ENCODE results near the gene LRMDA. TPM values are rescaled to one million over a fixed set of nuclear protein-coding genes. Genes with fewer than 3 reads are reported as not detected.
A peak's percentile ranks its signal among the peaks of the same experiment; 100 is the strongest.

The LRMDA gene
- total RNA-seq, 2 donors from 2014 or later = 12.2 to 25.4 TPM

DNA sequence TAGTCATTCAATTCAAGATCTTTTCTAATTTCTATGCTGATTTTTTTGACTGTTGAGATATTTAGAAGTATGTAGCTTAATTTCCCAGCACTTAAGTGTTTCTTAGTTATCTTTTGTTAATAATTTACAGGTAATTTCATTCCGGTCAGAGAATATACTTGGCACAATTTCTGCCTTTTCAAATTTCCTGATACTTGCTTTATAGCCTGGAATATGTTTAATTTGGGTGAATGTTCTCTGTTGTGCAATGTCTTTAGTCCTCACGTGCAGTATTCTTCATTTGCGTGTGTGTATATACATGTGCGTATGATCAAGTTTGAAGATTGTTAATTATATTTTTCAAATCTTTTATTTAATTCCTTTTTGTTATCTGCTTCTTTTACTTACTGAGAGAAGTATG, 989.3 kb downstream of the LRMDA start:
- TF ChIP-seq, protein P1, sequence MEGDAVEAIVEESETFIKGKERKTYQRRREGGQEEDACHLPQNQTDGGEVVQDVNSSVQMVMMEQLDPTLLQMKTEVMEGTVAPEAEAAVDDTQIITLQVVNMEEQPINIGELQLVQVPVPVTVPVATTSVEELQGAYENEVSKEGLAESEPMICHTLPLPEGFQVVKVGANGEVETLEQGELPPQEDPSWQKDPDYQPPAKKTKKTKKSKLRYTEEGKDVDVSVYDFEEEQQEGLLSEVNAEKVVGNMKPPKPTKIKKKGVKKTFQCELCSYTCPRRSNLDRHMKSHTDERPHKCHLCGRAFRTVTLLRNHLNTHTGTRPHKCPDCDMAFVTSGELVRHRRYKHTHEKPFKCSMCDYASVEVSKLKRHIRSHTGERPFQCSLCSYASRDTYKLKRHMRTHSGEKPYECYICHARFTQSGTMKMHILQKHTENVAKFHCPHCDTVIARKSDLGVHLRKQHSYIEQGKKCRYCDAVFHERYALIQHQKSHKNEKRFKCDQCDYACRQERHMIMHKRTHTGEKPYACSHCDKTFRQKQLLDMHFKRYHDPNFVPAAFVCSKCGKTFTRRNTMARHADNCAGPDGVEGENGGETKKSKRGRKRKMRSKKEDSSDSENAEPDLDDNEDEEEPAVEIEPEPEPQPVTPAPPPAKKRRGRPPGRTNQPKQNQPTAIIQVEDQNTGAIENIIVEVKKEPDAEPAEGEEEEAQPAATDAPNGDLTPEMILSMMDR (IDR thresholded peaks at IDR 0.05) = no peak
- TF ChIP-seq POLR2A (IDR thresholded peaks at IDR 0.05) = no peak
- intact Hi-C loops (cut with DNase I) = no loop called here
- Histone ChIP-seq H3K9me3 (no peaks in the 10 kb centered on the region), H3K27me3 (no peaks in the 10 kb centered on the region), H3K4me3 (no peak overlapping the region), H3K4me1 (peaks cover 20% of the 10 kb centered on the region), H3K36me3 (replicated peaks in 1 of 2; ENCODE audit: insufficient read depth in 1 of 2, low read depth in 2 of 2) (no peaks in the 10 kb centered on the region), H3K27ac (peak overlapping the region in 2 of 4 donors; percentile 15 to 59)
- DNase-seq = no peak
- ATAC-seq = peak; percentile 84
- WGBS, 2 donors = 10 to 24% methylated on average over 4 of the region's 4 CpGs

DNA sequence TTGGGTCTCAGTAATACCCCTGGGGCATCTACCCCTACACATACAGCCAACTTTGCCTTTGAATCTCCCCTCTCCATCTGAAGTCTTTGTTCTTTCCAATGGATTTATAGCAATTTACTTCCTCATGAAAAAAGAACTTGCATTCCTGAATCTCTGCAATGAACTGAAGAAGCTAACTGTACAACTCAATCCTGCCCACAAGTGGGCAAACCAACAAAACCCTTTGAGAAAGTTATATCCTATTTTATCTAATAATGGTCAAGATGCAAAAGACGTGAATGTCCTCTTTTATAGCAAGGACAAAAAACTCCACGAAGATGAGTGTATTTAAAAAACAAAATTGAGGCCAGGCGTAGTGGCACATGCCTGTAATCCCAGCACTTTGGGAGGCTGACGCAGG, 991.3 kb downstream of the LRMDA start:
- H3K27me3 ChIP-seq = no peaks in the 10 kb centered on the region
- intact Hi-C loops (cut with DNase I) = no loop called here
- no peak overlapping the region for H3K27ac ChIP-seq
- no peak for TF ChIP-seq POLR2A (IDR thresholded peaks at IDR 0.05)
- TF ChIP-seq, protein P1 (IDR thresholded peaks at IDR 0.05) = no peak
- no peaks in the 10 kb centered on the region for H3K36me3 ChIP-seq (replicated peaks in 1 of 2; ENCODE audit: insufficient read depth in 1 of 2, low read depth in 2 of 2)
- ATAC-seq = no peak
- H3K4me1 ChIP-seq = peaks cover 20% of the 10 kb centered on the region
- H3K9me3 ChIP-seq = no peaks in the 10 kb centered on the region
- H3K4me3 ChIP-seq = no peak overlapping the region
- DNase-seq = no peak
- 88 to 93% methylated on average over 4 of the region's 4 CpGs for WGBS, 2 donors

DNA sequence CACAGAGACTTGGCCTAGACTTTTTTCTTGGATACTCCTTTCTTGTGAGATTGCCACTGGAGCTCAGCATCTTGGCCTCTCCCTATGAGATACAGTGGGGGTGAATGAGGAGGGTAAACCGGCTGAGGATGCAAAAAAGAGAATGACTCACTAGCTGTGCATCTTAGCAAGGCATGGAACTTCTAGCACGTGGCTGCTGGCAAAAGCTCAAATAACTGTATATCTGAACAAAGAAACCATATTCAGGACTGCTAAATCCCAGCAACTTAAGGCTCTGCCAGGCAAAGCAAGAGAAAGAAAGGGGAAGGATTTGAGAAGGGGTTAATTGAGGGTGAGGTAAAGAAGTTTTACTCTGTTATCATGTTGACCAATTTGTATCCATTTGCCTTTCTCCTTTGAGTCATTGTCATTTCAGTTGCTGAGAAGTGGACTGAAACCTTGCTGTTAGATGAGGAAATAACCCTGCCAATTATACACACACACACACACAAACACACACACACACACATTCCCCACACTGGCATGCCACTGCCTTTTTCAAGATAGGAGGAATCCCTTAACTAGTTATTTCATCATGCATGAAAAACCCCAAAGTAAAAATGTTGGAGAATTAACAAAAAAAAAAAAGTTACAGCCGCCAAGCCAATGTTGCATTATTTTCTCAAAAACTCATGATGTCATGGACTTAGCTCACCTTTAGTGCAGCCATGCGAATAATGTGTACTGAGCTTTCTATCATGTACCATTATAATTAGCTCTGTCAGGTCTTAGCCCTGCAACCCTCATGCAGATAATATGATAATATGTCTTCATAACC, 997.3 kb downstream of the LRMDA start:
- ATAC-seq (no peak), DNase-seq (peak in 1 of 4 donors; percentile 26)
- H3K36me3 ChIP-seq (replicated peaks in 1 of 2; ENCODE audit: insufficient read depth in 1 of 2, low read depth in 2 of 2) = no peaks in the 10 kb centered on the region
- no peaks in the 10 kb centered on the region for H3K27me3 ChIP-seq
- peaks cover 47% of the 10 kb centered on the region for H3K4me1 ChIP-seq
- intact Hi-C loops (cut with DNase I) = no loop called here
- no peaks in the 10 kb centered on the region for H3K9me3 ChIP-seq
- WGBS, 2 donors = 66 to 68% methylated on average over 4 of the region's 4 CpGs
- H3K27ac ChIP-seq = no peak overlapping the region
- no peak overlapping the region for H3K4me3 ChIP-seq
- TF ChIP-seq POLR2A (IDR thresholded peaks at IDR 0.05) = no peak
- TF ChIP-seq, protein P1 (IDR thresholded peaks at IDR 0.05) = no peak

DNA sequence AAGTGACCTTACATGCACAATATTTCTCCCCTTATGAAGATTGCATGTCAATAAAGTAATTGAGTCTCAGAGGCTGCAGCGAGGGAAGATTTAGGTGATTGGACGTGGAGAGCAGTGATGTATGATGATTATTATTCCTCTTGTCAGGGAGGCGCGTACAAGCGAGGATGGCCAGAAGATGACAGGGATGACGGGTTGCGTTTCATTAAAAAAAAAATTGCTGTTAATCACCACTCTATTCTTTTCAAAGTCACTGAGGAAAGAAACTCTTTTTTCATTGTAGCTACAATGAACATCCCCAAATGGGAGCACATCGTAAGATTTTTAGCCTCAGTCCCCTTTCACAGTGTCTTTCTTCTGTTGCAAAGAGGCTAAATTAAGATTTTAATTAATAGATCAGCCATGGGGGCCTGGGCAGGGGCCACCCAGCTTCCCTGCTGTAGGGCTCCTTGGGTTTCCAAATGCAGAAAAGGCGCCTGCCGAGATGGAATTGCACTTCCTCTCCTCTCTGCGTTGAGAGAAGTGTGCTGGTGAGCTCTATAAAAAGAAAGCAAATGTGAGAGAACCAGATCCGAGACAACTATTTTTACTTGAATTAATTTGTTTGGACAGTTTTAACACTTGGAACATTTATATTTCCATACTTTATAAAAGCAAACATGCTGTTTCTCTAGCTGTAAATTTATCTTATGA, 998.1 kb downstream of the LRMDA start:
- DNase-seq (peak in 1 of 4 donors; percentile 22), ATAC-seq (no peak)
- Histone ChIP-seq H3K9me3 (no peaks in the 10 kb centered on the region), H3K4me1 (peaks cover 48% of the 10 kb centered on the region), H3K36me3 (replicated peaks in 1 of 2; ENCODE audit: insufficient read depth in 1 of 2, low read depth in 2 of 2) (no peaks in the 10 kb centered on the region), H3K4me3 (no peak overlapping the region), H3K27me3 (no peaks in the 10 kb centered on the region), H3K27ac (peak overlapping the region in 3 of 4 donors; percentile 21 to 57 (median 49))
- TF ChIP-seq, protein P1 (IDR thresholded peaks at IDR 0.05) = no peak
- no peak for TF ChIP-seq POLR2A (IDR thresholded peaks at IDR 0.05)
- intact Hi-C loops (cut with DNase I) = no loop called here
- 64 to 71% methylated on average over 12 of the region's 12 CpGs for WGBS, 2 donors

Measured in body of pancreas (tissue), 4 donors.